HuH-7 (cell line): ENCODE data around the gene TANC1.

ENCODE experiments used
- DNase-seq: peaks from one replicate; pipeline ENCODE4 v3.0.0; 2011; ENCODE audit warnings: low spot score

The TANC1 gene

DNA sequence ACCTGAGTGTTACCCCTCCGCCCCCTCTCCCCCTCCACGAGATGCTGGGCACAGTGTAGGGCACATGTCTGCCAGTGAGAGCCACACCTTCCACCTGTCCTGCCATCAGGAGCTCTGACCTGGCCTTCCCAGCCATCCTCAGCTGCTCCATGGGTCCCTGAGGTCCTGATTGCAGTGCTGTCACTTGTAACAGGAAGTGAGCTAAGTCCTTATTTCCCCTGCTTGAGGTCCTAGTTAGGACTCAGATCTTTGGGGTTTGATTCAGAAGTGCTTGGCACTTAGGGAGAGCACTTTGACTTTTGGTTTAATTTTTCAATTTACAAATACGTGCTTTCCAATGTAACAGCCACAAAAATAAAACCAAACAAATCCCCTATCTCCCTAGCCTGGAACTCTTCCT is 192.5 kb downstream of the TANC1 start:
- no peak for DNase-seq

DNA sequence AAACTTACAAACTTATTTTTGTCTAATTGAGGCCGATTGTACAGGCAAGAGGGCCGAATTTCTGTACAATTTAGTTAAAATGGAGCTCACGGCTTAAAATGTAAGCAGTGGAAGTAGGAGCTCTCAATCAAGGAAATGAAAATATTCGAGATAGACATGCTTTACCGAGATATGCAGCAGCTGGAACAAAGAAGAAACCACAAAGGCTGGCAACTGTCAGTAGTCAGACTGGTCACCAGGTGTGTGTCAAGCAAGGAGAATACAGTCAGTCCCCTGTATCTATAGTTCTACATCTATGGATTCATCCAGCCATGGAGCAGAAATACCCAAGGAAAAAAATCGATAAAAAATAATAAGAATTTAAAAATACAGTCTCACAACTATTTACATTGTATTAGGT is 195.5 kb downstream of the TANC1 start:
- DNase-seq = no peak

- no peak for DNase-seq
These were observed 196.0 kb downstream of the TANC1 start for GRCh38 chr2:159164457-159164911.

- DNase-seq = no peak
These were observed 196.6 kb downstream of the TANC1 start for GRCh38 chr2:159165048-159165447.

GRCh38 chr2:159168707-159169106 is 200.3 kb downstream of the TANC1 start:
- DNase-seq = no peak

- DNase-seq = no peak
These were observed 200.7 kb downstream of the TANC1 start for GRCh38 chr2:159169187-159169586.

DNA sequence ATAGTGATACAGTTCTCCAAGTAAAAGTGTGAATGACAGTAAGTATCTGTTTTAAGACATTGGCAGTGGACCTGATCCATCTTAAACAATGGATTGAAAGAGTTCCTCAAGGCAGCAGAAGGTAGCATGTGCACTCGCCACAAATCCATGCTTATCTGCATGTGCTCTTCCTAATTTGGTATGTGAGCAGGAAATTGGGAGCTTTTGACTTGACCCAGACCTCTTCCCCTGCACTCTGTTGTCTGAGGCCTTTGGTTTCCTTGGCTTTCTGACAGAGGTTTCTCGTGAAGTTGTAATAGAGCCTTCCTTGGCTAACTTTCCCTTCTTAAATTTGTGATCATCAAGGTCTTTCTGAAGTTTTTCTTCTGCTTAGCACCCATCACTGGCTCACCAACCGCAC is 204.0 kb downstream of the TANC1 start:
- DNase-seq = no peak

GRCh38 chr2:159174759-159175158 is 206.3 kb downstream of the TANC1 start:
- DNase-seq = no peak

GRCh38 chr2:159175182-159175581 is 206.7 kb downstream of the TANC1 start:
- no peak for DNase-seq

GRCh38 chr2:159175927-159176326 is 207.5 kb downstream of the TANC1 start:
- DNase-seq = no peak

DNA sequence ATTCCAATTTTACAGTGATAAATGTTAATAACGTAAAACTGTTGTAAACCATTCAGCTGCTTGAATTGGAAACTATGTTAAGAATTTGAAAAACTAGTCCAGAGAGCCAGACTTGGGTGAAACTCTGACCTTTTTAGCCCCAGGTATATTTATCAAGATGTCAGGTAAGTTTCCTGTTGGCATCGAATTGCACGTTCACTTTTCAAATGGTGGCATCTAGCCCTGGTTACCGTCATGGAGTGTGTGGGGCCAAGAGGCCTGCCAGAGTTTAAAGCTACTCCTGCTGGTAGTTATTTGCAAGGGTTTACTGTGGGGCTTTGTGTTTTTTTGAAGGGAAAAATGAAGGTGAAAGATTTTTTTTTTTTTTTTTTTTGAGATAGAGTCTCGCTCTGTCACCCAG is 208.1 kb downstream of the TANC1 start:
- DNase-seq = no peak

DNA sequence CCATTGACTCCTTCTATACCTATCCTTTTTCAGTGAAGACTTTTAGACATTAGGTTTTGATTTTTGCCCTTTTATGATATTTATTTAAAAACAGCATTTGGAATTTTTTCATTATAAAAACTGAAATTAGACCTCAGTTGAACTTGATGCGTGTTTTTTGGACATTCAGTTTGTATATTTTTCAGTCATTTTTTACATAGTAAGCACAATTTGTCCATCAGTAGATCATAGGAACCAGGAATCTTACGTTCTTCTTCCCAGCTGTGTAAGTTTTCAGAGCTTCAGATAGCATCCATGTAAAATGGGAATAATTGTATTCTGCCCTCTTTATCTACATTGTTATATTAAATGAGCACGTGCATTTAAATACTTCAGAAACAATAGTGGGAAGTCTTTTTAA is 208.9 kb downstream of the TANC1 start:
- DNase-seq = no peak

GRCh38 chr2:159177957-159178356 is 209.5 kb downstream of the TANC1 start:
- DNase-seq = no peak

GRCh38 chr2:159179096-159179495 is 210.7 kb downstream of the TANC1 start:
- DNase-seq = no peak

DNA sequence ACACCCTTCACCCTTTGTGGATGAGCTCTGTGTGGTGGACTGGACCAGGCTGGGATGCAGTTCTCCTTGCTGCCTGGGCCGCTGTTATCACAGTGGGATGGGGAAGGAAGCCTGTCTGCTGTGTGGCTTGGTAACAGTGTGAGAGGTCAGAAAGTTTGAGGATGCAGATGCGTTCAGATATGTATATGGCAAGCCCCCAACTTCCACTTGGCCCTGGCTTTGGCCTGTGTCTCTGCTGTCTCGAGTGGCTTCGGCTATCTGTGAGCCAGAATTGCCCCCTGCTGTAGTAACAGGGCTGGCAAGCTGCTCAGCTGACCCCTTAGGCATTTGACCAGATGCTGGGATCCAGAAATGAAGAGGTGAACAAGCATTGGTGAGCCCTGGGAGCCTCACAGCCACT is 211.3 kb downstream of the TANC1 start:
- DNase-seq = no peak

- no peak for DNase-seq
These were observed 214.9 kb downstream of the TANC1 start for GRCh38 chr2:159183346-159183745.

DNA sequence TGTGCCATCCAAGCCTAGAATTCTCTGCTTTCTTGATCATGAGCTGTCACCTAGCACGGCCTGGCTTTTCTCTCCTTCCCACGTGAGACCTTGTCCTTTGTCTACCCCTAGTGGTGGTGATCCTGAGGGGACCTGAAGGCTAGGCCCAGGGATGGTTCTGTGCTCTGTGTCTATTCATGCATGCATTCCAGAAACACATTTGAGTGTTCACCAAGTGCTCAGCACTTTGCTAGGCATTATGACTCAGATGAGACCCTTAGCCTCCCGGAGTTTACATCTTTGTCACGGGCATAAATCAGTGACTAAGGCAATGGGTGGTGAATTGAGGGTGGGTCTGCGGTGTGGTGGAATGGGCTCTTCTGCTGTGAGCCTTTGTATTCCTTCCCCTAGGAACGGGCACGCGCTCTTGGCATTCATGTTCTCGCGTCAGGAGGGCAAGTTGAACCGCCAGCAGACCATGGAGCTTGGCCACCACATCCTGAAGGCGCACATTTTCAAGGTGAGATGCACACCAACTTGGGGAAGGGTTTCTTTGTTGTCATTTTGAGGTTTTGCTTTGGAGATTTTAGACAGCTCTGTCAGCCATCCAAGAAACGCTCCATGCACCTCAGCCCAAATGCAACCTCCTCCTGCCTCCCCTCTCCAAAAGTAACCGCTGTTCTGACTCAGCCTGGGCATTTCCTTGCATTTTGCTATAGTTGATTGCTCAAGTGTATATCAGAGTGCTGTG is 217.1 kb downstream of the TANC1 start:
- peak; percentile 49 for DNase-seq

GRCh38 chr2:159186462-159186861 is 218.0 kb downstream of the TANC1 start:
- DNase-seq = no peak

DNA sequence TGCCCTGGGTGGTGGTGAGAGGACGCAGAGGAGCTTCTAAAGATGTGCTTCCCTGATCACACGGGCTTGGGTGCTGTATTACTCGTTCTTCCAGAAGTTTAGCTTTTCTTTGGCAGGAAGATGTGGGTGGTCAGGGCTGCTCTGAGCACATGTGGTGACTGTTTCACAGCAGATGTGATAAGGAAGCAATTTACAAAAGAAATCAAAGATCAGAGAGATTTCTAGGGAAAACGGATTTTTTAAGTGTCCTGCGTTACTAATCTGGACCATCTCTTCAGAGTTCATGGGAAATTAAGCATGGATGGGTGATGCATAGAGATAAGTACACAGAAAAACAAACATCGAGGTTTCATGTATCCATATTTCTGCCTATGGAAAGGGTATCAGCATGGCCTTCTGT is 218.7 kb downstream of the TANC1 start:
- DNase-seq = no peak

- no peak for DNase-seq
These were observed 220.0 kb downstream of the TANC1 start for GRCh38 chr2:159188449-159188848.

- DNase-seq = no peak
These were observed 224.0 kb downstream of the TANC1 start for GRCh38 chr2:159192371-159192918.

DNA sequence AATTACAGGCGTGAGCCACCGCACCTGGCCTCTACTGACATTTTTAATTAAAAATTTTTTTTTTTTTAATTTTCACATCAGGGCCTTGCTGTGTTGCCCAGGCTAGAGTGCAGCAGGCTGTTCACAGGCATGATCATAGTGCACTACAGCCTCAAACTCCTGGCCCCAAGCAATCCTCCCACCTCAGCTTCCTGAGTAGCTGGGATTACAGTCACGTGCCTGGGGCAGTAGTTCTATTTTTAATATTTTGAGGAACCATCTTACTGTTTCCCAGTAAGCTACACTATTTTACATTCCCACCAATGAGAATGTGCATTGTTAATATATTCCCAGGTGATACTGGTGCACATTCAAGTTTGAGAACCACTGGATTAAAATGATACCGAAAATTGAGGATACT is 225.4 kb downstream of the TANC1 start:
- DNase-seq = no peak

- DNase-seq = no peak
These were observed 225.8 kb downstream of the TANC1 start for GRCh38 chr2:159194241-159194640.

- DNase-seq = no peak
These were observed 227.3 kb downstream of the TANC1 start for GRCh38 chr2:159195697-159196096.
